A549 (cell line): ENCODE measurements around the gene RAB11FIP5. TPM values are rescaled to one million over a fixed set of nuclear protein-coding genes. Genes with fewer than 3 reads are reported as not detected.

Experiments
- ATAC-seq, 2 experiments: fragments of 200-7000 bp in 1 of 2; fragments of >200 bp in 1 of 2; cut with Nextera tagmentation in 1 of 2; cut with Tn5 transposase in 1 of 2; 3 replicates each; pipeline versions ENCODE4 v1.8.0 to v1.9.1; 2018 to 2020; ENCODE audit warnings: mild to moderate bottlenecking in 1 of 2, moderate library complexity in 1 of 2
- CTCF ChIA-PET: fragments of 300-600 bp; sonication (Branson Sonifier 250); formaldehyde crosslinking; extraction: SDS; loops from one replicate; lab custom pipeline; 2021; ENCODE audit warnings: antibody characterized with exemption, inconsistent platforms; lab: Yijun Ruan, JAX
- POLR2A ChIA-PET: fragments of 350-600 bp; formaldehyde crosslinking; extraction: SDS; loops from one replicate; lab custom pipeline; 2021; ENCODE audit warnings: antibody characterized with exemption, inconsistent platforms; lab: Yijun Ruan, JAX
- DNase-seq, 2 experiments: peaks; one replicate each; pipeline versions ENCODE4 v3.0.0 to v3.0.0-alpha.2; 2011 to 2016; ENCODE audit warnings: low read depth in 1 of 2, low spot score in 1 of 2
- FAIRE-seq: peaks from 2 replicates; lab custom pipeline; 2011; peaks lifted over from hg19 to GRCh38; lab: Jason Lieb, UNC
- H3K27ac ChIP-seq, 2 experiments: fragments of >200 bp; sonication (Bioruptor Twin); formaldehyde crosslinking; 3 replicates each; pipeline ENCODE4 v1.5.1; 2016 to 2017
- H3K4me1 ChIP-seq: fragments of >200 bp; sonication (Bioruptor Twin); formaldehyde crosslinking; 3 replicates; pipeline ENCODE4 v1.6.1; 2016
- H3K4me2 ChIP-seq: fragments of >200 bp; sonication (Bioruptor Twin); formaldehyde crosslinking; 3 replicates; pipeline ENCODE4 v1.6.1; 2016
- H3K4me3 ChIP-seq: fragments of >200 bp; sonication (Bioruptor Twin); formaldehyde crosslinking; 3 replicates; pipeline ENCODE4 v1.5.1; 2016
- H3K9me3 ChIP-seq: fragments of >200 bp; sonication (Bioruptor Twin); formaldehyde crosslinking; 3 replicates; pipeline ENCODE4 v1.6.1; 2016
- CBX2 ChIP-seq: fragments of 200-600 bp; sonication (generic); IDR thresholded peaks from 2 replicates; pipeline ENCODE4 v1.6.1; 2016; ENCODE audit warnings: low read depth, mild to moderate bottlenecking, borderline replicate concordance
- CHD2 ChIP-seq: fragments of 150-350 bp; IDR thresholded peaks from 2 replicates; pipeline ENCODE4 v1.6.1; 2014; ENCODE audit warnings: low read length; ENCODE audit not compliant: partially characterized antibody
- EHF ChIP-seq: fragments of 250-450 bp; sonication (Bioruptor Pico); IDR thresholded peaks from 2 replicates; pipeline ENCODE4 v1.5.0; 2020; ENCODE audit warnings: mild to moderate bottlenecking
- ESRRA ChIP-seq: fragments of 150-350 bp; IDR thresholded peaks from 2 replicates; pipeline ENCODE4 v1.6.1; 2014; ENCODE audit warnings: mild to moderate bottlenecking, low read length, borderline replicate concordance
- FOSB ChIP-seq: fragments of 250-450 bp; sonication (Bioruptor Pico); IDR thresholded peaks from 2 replicates; pipeline ENCODE4 v1.5.0; 2020; ENCODE audit warnings: mild to moderate bottlenecking, moderate library complexity
- FOXS1 ChIP-seq: fragments of 250-450 bp; sonication (Bioruptor Pico); IDR thresholded peaks from 2 replicates; pipeline ENCODE4 v1.5.0; 2020; ENCODE audit warnings: mild to moderate bottlenecking, moderate library complexity
- GATA3 ChIP-seq: IDR thresholded peaks from 2 replicates; pipeline ENCODE4 v1.6.1; 2012; ENCODE audit warnings: borderline replicate concordance
- HDAC2 ChIP-seq: fragments of 200-600 bp; sonication (generic); IDR thresholded peaks from 2 replicates; pipeline ENCODE4 v1.6.1; 2016
- HEYL ChIP-seq: fragments of 250-450 bp; sonication (Bioruptor Pico); IDR thresholded peaks from 2 replicates; pipeline ENCODE4 v1.8.0; 2021; ENCODE audit warnings: mild to moderate bottlenecking, moderate library complexity
- HOXA7 ChIP-seq: fragments of 250-450 bp; sonication (Bioruptor Pico); IDR thresholded peaks from 2 replicates; pipeline ENCODE4 v1.5.0; 2020; ENCODE audit warnings: mild to moderate bottlenecking, moderate library complexity
- JUN ChIP-seq, 2 experiments: fragments of >200 bp; sonication (Bioruptor Twin); formaldehyde crosslinking; IDR thresholded peaks; 2 replicates in 1 of 2; 3 replicates in 1 of 2; pipeline ENCODE4 v1.6.1; 2016 to 2017
- KDM1A ChIP-seq: fragments of 200-600 bp; sonication (generic); IDR thresholded peaks from 2 replicates; pipeline ENCODE4 v1.6.1; 2016; ENCODE audit warnings: low read depth, mild to moderate bottlenecking
- NR3C1 ChIP-seq: fragments of >200 bp; sonication (Bioruptor Twin); formaldehyde crosslinking; IDR thresholded peaks from 3 replicates; pipeline ENCODE4 v1.6.1; 2017
- PHF8 ChIP-seq: fragments of 200-600 bp; sonication (generic); IDR thresholded peaks from 2 replicates; pipeline ENCODE4 v1.6.1; 2016; ENCODE audit warnings: low read depth, mild to moderate bottlenecking, antibody characterized with exemption, moderate library complexity, borderline replicate concordance
- POLR2AphosphoS2 ChIP-seq: conservative IDR thresholded peaks from 2 replicates; pipeline ENCODE4 v1.6.1; 2012; ENCODE audit warnings: low read length, improper control_type of control experiment, inconsistent platforms
- RAD21 ChIP-seq, 2 experiments: fragments of >200 bp in 1 of 2; sonication (Bioruptor Twin) in 1 of 2; formaldehyde crosslinking in 1 of 2; IDR thresholded peaks in 1 of 2; conservative IDR thresholded peaks in 1 of 2; 2 replicates in 1 of 2; 3 replicates in 1 of 2; pipeline ENCODE4 v1.6.1; 2012 to 2018; ENCODE audit warnings: inconsistent platforms in 1 of 2
- RARB ChIP-seq: fragments of 250-450 bp; sonication (Bioruptor Pico); IDR thresholded peaks from 2 replicates; pipeline ENCODE4 v1.8.0; 2021; ENCODE audit warnings: mild to moderate bottlenecking, moderate library complexity
- TP53 ChIP-seq: fragments of 250-450 bp; sonication (Bioruptor Pico); IDR thresholded peaks from 2 replicates; pipeline ENCODE4 v1.5.0; 2021; ENCODE audit warnings: mild to moderate bottlenecking, moderate library complexity
- ZC3H11A ChIP-seq: fragments of 450-650 bp; IDR thresholded peaks from 2 replicates; pipeline ENCODE4 v1.6.1; 2014; ENCODE audit warnings: antibody characterized with exemption, mild to moderate bottlenecking
- ZFP36 ChIP-seq: fragments of 450-650 bp; IDR thresholded peaks from 2 replicates; pipeline ENCODE4 v1.6.1; 2014; ENCODE audit warnings: borderline replicate concordance; ENCODE audit not compliant: partially characterized antibody
- ZNF302 ChIP-seq: fragments of 250-450 bp; sonication (Bioruptor Pico); IDR thresholded peaks from 2 replicates; pipeline ENCODE4 v1.9.0; 2021; ENCODE audit warnings: inconsistent platforms, mild to moderate bottlenecking, moderate library complexity
- ZSCAN20 ChIP-seq: fragments of 250-450 bp; sonication (Bioruptor Pico); IDR thresholded peaks from 2 replicates; pipeline ENCODE4 v1.8.0; 2022; ENCODE audit warnings: mild to moderate bottlenecking, moderate library complexity
- WGBS: methylation state at CpG from one replicate; pipeline ENCODE4 v1.1.6; 2017; ENCODE audit errors: missing lambda C conversion rate; 5-methylcytosine and 5-hydroxymethylcytosine counted together
- polyA plus RNA-seq, 4 experiments: library from polyadenylated mRNA; depleted of rRNA in 3 of 4; stranded (reverse); fragments of >200 nt; fragmentation: RNase III in 1 of 4; extraction: RNeasy Plus Mini Kit Qiagen cat#74134 plus additional on column Dnase treatment in 1 of 4; gene quantifications; 2 replicates in 3 of 4; 3 replicates in 1 of 4; pipeline ENCODE4 v1.2.3, GENCODE V29; 2011 to 2017
- TF ChIP-seq, protein P1 (sequence below): fragments of 250-450 bp; sonication (Bioruptor Pico); IDR thresholded peaks from 2 replicates; pipeline ENCODE4 v1.5.0; 2020; ENCODE audit warnings: low read depth, mild to moderate bottlenecking, moderate library complexity

RAB11FIP5 gene
- polyA plus RNA-seq, 2 of the 4 experiments (the other 2 are of a cell fraction), result 21.6 to 21.8 TPM

DNA sequence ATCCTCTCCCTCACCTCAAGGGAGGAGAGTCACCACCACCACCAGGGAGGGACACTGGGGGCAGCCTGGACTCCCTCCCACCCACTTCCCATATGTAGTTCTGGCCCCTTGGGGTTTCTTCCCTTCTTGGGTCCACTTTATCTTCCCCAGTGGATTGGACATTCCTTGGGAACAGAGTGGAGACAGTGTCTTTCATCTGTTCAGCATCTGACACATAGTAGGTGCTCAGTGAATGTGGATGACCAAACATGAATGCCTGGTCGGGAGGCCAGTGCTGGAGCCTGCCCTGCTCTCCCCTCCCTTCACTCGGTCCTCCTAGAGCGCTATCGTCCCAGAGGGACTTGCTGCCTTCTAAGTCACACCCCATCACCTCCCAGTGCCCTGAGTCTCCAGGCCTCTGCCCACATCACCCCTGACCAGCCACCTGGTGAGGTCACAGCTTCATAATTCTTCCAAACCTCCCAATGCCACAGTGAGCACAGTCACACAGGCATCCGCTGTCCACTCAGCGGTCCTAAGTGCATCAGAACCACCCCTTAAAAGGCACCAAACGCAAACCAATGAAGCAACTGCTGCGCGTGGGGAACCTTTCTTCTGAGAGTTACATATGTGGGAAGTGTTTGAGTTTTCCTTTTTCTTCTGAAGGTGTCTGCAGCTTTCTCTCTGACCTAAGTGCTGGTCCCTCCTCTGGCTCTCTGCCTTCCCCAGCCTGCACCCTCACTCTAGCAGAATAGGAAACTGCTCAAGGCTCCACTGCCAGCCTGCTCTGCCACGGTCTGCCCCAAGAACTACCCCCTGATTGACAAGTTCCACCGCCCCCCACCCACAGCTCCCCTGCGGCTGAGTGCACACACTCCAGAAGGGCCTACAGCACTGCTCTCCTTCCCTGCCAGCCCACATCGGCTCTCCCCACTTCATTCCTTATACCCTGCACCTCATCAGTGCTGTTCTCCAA, 34.0 kb downstream of the RAB11FIP5 start:
- no peak for TF ChIP-seq FOSB (CRISPR knock-in tag)
- TF ChIP-seq HEYL (CRISPR knock-in tag), result no peak
- TF ChIP-seq TP53 (CRISPR knock-in tag), result no peak
- TF ChIP-seq PHF8, result no peak
- no peak for TF ChIP-seq ZNF302
- no peak for TF ChIP-seq ZFP36
- TF ChIP-seq JUN (IDR thresholded peaks at IDR 0.05), result no peak
- no peak for TF ChIP-seq CHD2
- TF ChIP-seq FOXS1, result no peak
- TF ChIP-seq, protein P1, sequence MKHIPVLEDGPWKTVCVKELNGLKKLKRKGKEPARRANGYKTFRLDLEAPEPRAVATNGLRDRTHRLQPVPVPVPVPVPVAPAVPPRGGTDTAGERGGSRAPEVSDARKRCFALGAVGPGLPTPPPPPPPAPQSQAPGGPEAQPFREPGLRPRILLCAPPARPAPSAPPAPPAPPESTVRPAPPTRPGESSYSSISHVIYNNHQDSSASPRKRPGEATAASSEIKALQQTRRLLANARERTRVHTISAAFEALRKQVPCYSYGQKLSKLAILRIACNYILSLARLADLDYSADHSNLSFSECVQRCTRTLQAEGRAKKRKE (CRISPR knock-in tag), result no peak
- no peak for TF ChIP-seq HOXA7 (CRISPR knock-in tag)
- TF ChIP-seq GATA3, result no peak
- TF ChIP-seq, all 56 proteins: peak for 0
- no peaks in the 10 kb centered on the region for H3K9me3 ChIP-seq
- FAIRE-seq, result no peak

DNA sequence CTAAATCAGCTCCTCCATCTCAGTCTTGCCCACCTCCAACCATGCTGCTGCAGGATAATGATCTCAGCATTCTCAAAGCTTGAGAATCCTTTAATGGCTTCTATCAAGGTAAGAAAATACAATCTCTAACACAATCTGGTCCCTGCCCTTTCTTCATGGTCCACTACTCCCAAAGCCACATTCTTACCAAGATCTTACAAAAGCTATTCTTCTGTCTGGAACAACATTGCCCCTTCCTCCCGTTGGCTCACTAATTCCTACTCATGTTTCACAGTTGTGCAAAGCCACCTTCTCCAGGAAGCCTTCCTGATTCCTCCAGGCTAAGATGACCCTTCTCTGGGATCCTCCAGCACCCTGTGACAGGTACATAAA, 35.3 kb downstream of the RAB11FIP5 start:
- DNase-seq (no peak), FAIRE-seq (no peak), ATAC-seq (no peak)
- ChIA-PET POLR2A (no interaction called here), CTCF (interaction anchor here (2.6 to 18.7 kb wide), 4 partner anchors 9 to 100 kb away, joined by 7 to 500 read pairs (median 148); no protein-coding TSS in a partner anchor)
- Histone ChIP-seq H3K4me1 (no peaks in the 10 kb centered on the region), H3K4me2 (no peak overlapping the region), H3K9me3 (no peaks in the 10 kb centered on the region), H3K27ac (no peak overlapping the region), H3K4me3 (no peak overlapping the region)
- TF ChIP-seq KDM1A (no peak), JUN (IDR thresholded peaks at IDR 0.05) (no peak), RARB (CRISPR knock-in tag) (no peak), NR3C1 (no peak), ZC3H11A (no peak), HDAC2 (no peak), EHF (CRISPR knock-in tag) (no peak), ZSCAN20 (CRISPR knock-in tag) (no peak), POLR2AphosphoS2 (no peak), CBX2 (no peak), ESRRA (no peak), RAD21 (conservative IDR thresholded peaks at IDR 0.05 in 1 of 2, IDR thresholded peaks at IDR 0.05 in 1 of 2) (no peak), HOXA7 (CRISPR knock-in tag) (no peak)
- 89% methylated on average over 1 of the region's 1 CpG for WGBS

More for the DNA sequence above, 34.0 kb downstream of the RAB11FIP5 start:
- WGBS, result 95% methylated on average over 13 of the region's 13 CpGs
- ChIA-PET CTCF (interaction anchor here (0.7 to 18.7 kb wide), 7 partner anchors 15 to 185 kb away, joined by 3 to 500 read pairs (median 22); partner anchors contain the start of gene RAB11FIP5), POLR2A (no interaction called here)
- DNase-seq (no peak), ATAC-seq (no peak)
- no peak overlapping the region for H3K4me2 ChIP-seq
- no peak overlapping the region for H3K27ac ChIP-seq
- no peak overlapping the region for H3K4me3 ChIP-seq
- no peaks in the 10 kb centered on the region for H3K4me1 ChIP-seq
